HG03280 (cell line): ENCODE measurements around the gene USP38.
"Not testable (repeated sequence)": the region's sequence is repeated elsewhere in the genome, so short reads cannot be mapped to it uniquely, and the experiment has no call there.

Experiments used
- ATAC-seq: cut with Tn5 transposase; IDR thresholded peaks from one replicate; pipeline ENCODE4 v1.9.1; 2021; ENCODE audit warnings: mild to moderate bottlenecking, moderate library complexity; ENCODE audit not compliant: unreplicated experiment

Gene USP38

GRCh38 chr4:143184503-143185252 lies at the start of gene USP38:
USP38 (plus strand) TSS chr4:143184917; CDS start chr4:143185451, 534 bp downstream.
- peak; percentile 76 for ATAC-seq

- ATAC-seq, result no peak
These were observed 49.4 kb upstream of the USP38 start for GRCh38 chr4:143135358-143135757.

GRCh38 chr4:143140696-143141095 lies 44.0 kb upstream of the USP38 start:
- no peak for ATAC-seq

GRCh38 chr4:143148521-143148920 lies 36.2 kb upstream of the USP38 start:
- no peak for ATAC-seq

- ATAC-seq, result no peak
These were observed 27.9 kb upstream of the USP38 start for GRCh38 chr4:143156853-143157252.

GRCh38 chr4:143163614-143164013 lies 21.1 kb upstream of the USP38 start:
- ATAC-seq, result no peak

- ATAC-seq, result not testable (repeated sequence)
These were observed 18.0 kb upstream of the USP38 start for GRCh38 chr4:143166722-143167121.

- ATAC-seq, result no peak
These were observed 5.8 kb upstream of the USP38 start for GRCh38 chr4:143178923-143179322.

- no peak for ATAC-seq
These were observed 1.1 kb upstream of the USP38 start for GRCh38 chr4:143183513-143184216.

- ATAC-seq, result peak; percentile 19
These were observed 557 bp upstream of the USP38 start for GRCh38 chr4:143184217-143184502.

GRCh38 chr4:143185253-143186107 lies 763 bp downstream of the USP38 start:
- peak; percentile 26 for ATAC-seq

- no peak for ATAC-seq
These were observed 1.5 kb downstream of the USP38 start for GRCh38 chr4:143186212-143186611.

GRCh38 chr4:143186649-143187048 lies 1.9 kb downstream of the USP38 start:
- no peak for ATAC-seq

GRCh38 chr4:143188136-143189088 lies 3.7 kb downstream of the USP38 start:
- no peak for ATAC-seq

- no peak for ATAC-seq
These were observed 4.8 kb downstream of the USP38 start for GRCh38 chr4:143189528-143189927.

- no peak for ATAC-seq
These were observed 10.9 kb downstream of the USP38 start for GRCh38 chr4:143195581-143195980.

GRCh38 chr4:143196323-143196722 lies 11.6 kb downstream of the USP38 start:
- ATAC-seq, result no peak

- no peak for ATAC-seq
These were observed 14.8 kb downstream of the USP38 start for GRCh38 chr4:143199503-143199902.

GRCh38 chr4:143202824-143203223 lies 18.1 kb downstream of the USP38 start:
- ATAC-seq, result no peak

- ATAC-seq, result no peak
These were observed 18.9 kb downstream of the USP38 start for GRCh38 chr4:143203577-143203976.
